ENCODE results near the gene PCDHB15. TPM values are rescaled to one million over a fixed set of nuclear protein-coding genes. Genes with fewer than 3 reads are reported as not detected.
A peak's percentile ranks its signal among the peaks of the same experiment; 100 is the strongest.
"Not testable (repeated sequence)": the region's sequence is repeated elsewhere in the genome, so short reads cannot be mapped to it uniquely, and the experiment has no call there.

The PCDHB15 gene
- 1 to 10 TPM; 3.2 to 6.6 (median 4.1) TPM for total RNA-seq

DNA sequence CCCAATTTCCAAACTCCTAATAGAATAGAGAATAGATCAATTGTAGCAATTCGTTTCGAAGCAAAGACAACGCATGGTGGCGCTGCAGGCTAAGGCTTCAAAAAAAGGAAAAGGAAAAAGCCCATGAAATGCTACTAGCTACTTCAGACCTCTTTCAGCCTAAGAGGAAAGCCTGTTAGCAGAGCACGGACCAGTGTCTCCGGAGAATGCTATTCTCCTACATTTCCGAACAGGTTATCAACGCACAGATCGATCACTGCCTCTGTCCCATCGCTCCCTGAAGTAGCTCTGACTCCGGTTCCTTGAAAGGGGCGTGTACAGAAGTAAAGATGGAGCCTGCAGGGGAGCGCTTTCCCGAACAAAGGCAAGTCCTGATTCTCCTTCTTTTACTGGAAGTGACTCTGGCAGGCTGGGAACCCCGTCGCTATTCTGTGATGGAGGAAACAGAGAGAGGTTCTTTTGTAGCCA, at the start of gene PCDHB15:
TSS of gene PCDHB15 (plus strand) at position 146 of the 468 bp plus-strand sequence. CDS start at position 330, 184 bp downstream.
- no peaks in the 10 kb centered on the region for H3K4me1 ChIP-seq
- peaks cover 10% of the 10 kb centered on the region for H3K27me3 ChIP-seq
- WGBS, 2 donors (ENCODE audit: low coverage in 1 of 2), result 3 to 8% methylated on average over 6 to 16 of the region's 16 CpGs
- peak within 1 kb of the TSS in 1 of 4 donors; percentile 31 for H3K27ac ChIP-seq
- H3K36me3 ChIP-seq, result peaks cover 0 to 13% of the 10 kb centered on the region in 2 donors
- TF ChIP-seq CTCF (IDR thresholded peaks at IDR 0.05) (peak in 2 of 4 experiments; percentile 16 to 35), POLR2AphosphoS5 (IDR thresholded peaks at IDR 0.05) (no peak), POLR2A (IDR thresholded peaks at IDR 0.05) (no peak)
- ATAC-seq, result no peak
- H3K4me3 ChIP-seq, result peak within 1 kb of the TSS; percentile 18 to 29
- H3K9me3 ChIP-seq, result peaks cover 9 to 100% (median 11%) of the 10 kb centered on the region in 3 donors

- no peaks in the 10 kb centered on the region for H3K36me3 ChIP-seq
- no peaks in the 10 kb centered on the region for H3K4me1 ChIP-seq
- H3K4me3 ChIP-seq, result no peak overlapping the region
- TF ChIP-seq EP300 (IDR thresholded peaks at IDR 0.05) (no peak), CTCF (IDR thresholded peaks at IDR 0.05) (no peak), POLR2AphosphoS5 (IDR thresholded peaks at IDR 0.05) (no peak), POLR2A (IDR thresholded peaks at IDR 0.05) (no peak)
- H3K27ac ChIP-seq, result no peak overlapping the region
- H3K27me3 ChIP-seq, result peaks cover 22% of the 10 kb centered on the region
- WGBS, 2 donors (ENCODE audit: low coverage in 1 of 2), result 42 to 43% methylated on average over 3 of the region's 3 CpGs
- ATAC-seq, result no peak
- peaks cover 0 to 96% (median 3%) of the 10 kb centered on the region in 3 donors for H3K9me3 ChIP-seq
These were observed 48.8 kb upstream of the PCDHB15 start for GRCh38 chr5:141196363-141196762.

DNA sequence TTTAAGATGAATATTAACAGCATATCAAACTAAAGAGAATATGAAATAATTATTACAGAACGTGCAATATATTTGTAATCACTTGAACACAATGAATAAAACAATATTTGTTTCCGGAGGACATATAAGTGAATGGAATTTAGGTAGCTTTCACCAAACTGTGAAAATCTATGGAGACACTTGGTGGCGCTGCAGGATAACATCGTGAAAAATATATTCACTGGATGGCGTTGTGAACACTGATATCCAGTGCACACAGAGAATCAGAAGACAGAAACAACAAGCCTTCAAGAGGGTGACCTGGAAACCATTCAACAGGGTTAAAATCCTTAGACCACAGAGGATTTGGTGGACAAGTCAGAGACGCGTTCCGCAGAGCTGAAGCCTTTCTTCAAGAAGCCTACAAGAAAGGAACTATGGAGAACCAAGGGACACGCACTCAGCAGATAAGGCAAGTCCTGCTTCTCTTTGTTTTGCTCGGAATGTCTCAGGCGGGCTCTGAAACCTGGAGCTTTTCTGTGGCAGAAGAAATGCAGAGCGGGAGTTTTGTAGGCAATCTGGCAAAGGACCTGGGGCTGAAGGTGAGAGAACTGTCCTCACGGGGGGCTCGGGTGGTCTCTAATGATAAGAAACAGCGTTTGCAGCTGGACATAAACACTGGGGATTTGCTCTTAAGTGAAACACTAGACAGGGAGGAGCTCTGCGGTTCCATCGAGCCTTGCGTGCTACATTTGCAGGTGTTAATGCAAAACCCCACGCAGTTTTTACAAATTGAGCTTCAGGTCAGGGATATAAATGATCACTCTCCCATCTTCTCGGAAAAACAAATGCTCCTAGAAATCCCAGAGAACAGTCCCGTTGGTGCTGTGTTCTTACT, 45.6 kb upstream of the PCDHB15 start, which contains the start of gene PCDHB11:
TSS of gene PCDHB11 (plus strand) at position 269 of the 877 bp plus-strand sequence. CDS start at position 417, 148 bp downstream.
- H3K27ac ChIP-seq, result no peak within 1 kb of the TSS
- ATAC-seq, result no peak
- H3K36me3 ChIP-seq, result no peaks in the 10 kb centered on the region
- no peaks in the 10 kb centered on the region for H3K4me1 ChIP-seq
- peak within 1 kb of the TSS in 1 of 2 donors; percentile 29 for H3K4me3 ChIP-seq
- peaks cover 0 to 98% (median 0%) of the 10 kb centered on the region in 3 donors for H3K9me3 ChIP-seq
- peaks cover 27% of the 10 kb centered on the region for H3K27me3 ChIP-seq
- 28 to 53% methylated on average over 12 to 19 of the region's 21 CpGs for WGBS, 2 donors (ENCODE audit: low coverage in 1 of 2)
- no peak for TF ChIP-seq POLR2A (IDR thresholded peaks at IDR 0.05)
- TF ChIP-seq CTCF (IDR thresholded peaks at IDR 0.05), result peak in 1 of 4 experiments; percentile 13

- not testable (repeated sequence) for H3K4me3 ChIP-seq, H3K36me3 ChIP-seq, ATAC-seq, H3K4me1 ChIP-seq, H3K27ac ChIP-seq
- Histone ChIP-seq H3K27me3 (peaks cover 26% of the 10 kb centered on the region), H3K9me3 (peaks cover 0 to 90% (median 0%) of the 10 kb centered on the region in 3 donors)
- no CpG with 5 or more reads among the region's 38 CpGs for WGBS, 2 donors (ENCODE audit: low coverage in 1 of 2)
These were observed 44.1 kb upstream of the PCDHB15 start for GRCh38 chr5:141201126-141201525.

GRCh38 chr5:141201646-141202045, 43.5 kb upstream of the PCDHB15 start:
- ATAC-seq, H3K4me1 ChIP-seq, H3K36me3 ChIP-seq, H3K27ac ChIP-seq, H3K4me3 ChIP-seq: not testable (repeated sequence)
- H3K27me3 ChIP-seq, result peaks cover 26% of the 10 kb centered on the region
- WGBS, 2 donors (ENCODE audit: low coverage in 1 of 2), result 43% methylated on average over 2 of the region's 35 CpGs; no CpG with 5 or more reads in 1 of the 2 donors
- H3K9me3 ChIP-seq, result peaks cover 0 to 89% (median 0%) of the 10 kb centered on the region in 3 donors

- H3K4me3 ChIP-seq, result peak within 1 kb of the TSS in 1 of 2 donors; percentile 21
- no peaks in the 10 kb centered on the region for H3K36me3 ChIP-seq
- peak in 3 of 4 experiments; percentile 14 to 30 (median 14) for TF ChIP-seq CTCF (IDR thresholded peaks at IDR 0.05)
- no peak for TF ChIP-seq POLR2A (IDR thresholded peaks at IDR 0.05)
- TF ChIP-seq EP300 (IDR thresholded peaks at IDR 0.05), result no peak
- H3K27me3 ChIP-seq, result peaks cover 15% of the 10 kb centered on the region
- no peak for ATAC-seq
- H3K9me3 ChIP-seq, result peaks cover 0 to 88% (median 3%) of the 10 kb centered on the region in 3 donors
- no peaks in the 10 kb centered on the region for H3K4me1 ChIP-seq
- no peak within 1 kb of the TSS for H3K27ac ChIP-seq
- WGBS, 2 donors (ENCODE audit: low coverage in 1 of 2), result 23 to 24% methylated on average over 11 of the region's 11 CpGs
These were observed 36.7 kb upstream of the PCDHB15 start, which contains the start of gene PCDHB12 for GRCh38 chr5:141208478-141208877. PCDHB12 (plus strand) TSS chr5:141208719; CDS start chr5:141208908, 189 bp downstream.

- H3K4me3 ChIP-seq, H3K4me1 ChIP-seq, H3K27ac ChIP-seq, ATAC-seq, H3K36me3 ChIP-seq: not testable (repeated sequence)
- peaks cover 16% of the 10 kb centered on the region for H3K27me3 ChIP-seq
- whole genome bisulfite sequencing, 2 donors (ENCODE audit: low coverage in 1 of 2), result 29 to 40% methylated on average over 1 to 10 of the region's 39 CpGs
- H3K9me3 ChIP-seq, result peaks cover 0 to 90% (median 5%) of the 10 kb centered on the region in 3 donors
These were observed 34.9 kb upstream of the PCDHB15 start for GRCh38 chr5:141210281-141210680.

DNA sequence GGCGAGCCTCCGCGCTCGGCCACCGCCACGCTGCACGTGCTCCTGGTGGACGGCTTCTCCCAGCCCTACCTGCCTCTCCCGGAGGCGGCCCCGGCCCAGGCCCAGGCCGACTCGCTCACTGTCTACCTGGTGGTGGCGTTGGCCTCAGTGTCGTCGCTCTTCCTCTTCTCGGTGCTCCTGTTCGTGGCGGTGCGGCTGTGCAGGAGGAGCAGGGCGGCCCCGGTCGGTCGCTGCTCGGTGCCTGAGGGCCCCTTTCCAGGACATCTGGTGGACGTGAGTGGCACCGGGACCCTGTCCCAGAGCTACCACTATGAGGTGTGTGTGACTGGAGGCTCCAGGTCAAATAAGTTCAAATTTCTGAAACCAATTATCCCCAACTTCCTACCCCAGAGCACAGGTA, 34.3 kb upstream of the PCDHB15 start:
- H3K36me3 ChIP-seq, H3K4me3 ChIP-seq, H3K4me1 ChIP-seq, H3K27ac ChIP-seq, ATAC-seq: not testable (repeated sequence)
- whole genome bisulfite sequencing, 2 donors (ENCODE audit: low coverage in 1 of 2), result no CpG with 5 or more reads among the region's 27 CpGs
- Histone ChIP-seq H3K27me3 (peaks cover 19% of the 10 kb centered on the region), H3K9me3 (peaks cover 0 to 92% (median 6%) of the 10 kb centered on the region in 3 donors)
